T-helper 2 cell treated with Interferon-gamma antibody and Interleukin-4, amounts not matched to agents 100 ng/mL and 5 ng/mL, for 36 hours (primary cell): Measurements from ENCODE around the gene PLCB3. TPM values are rescaled to one million over a fixed set of nuclear protein-coding genes. Genes with fewer than 3 reads are reported as not detected.

ENCODE experiments used
- intact Hi-C: fragments of 100-400 bp; cut with micrococcal nuclease; formaldehyde crosslinking; loops from one replicate; pipeline ENCODE4 v1.15.1; 2023
- total RNA-seq: library from RNA; stranded (reverse); gene quantifications from 2 replicates; pipeline ENCODE4 v1.2.3, GENCODE V29; 2022

Gene PLCB3
- total RNA-seq, 1 donor from 2014 or later, result 12.7 TPM

- intact Hi-C loops, result no loop called here
Measured at GRCh38 chr11:64297699-64298358, 46.5 kb downstream of the PLCB3 start.

GRCh38 chr11:64298966-64299846 is 47.9 kb downstream of the PLCB3 start:
- intact Hi-C loops, result no loop called here

- intact Hi-C loops, result loop anchor here (10.0 kb wide), 2 partner anchors 295 to 445 kb away; partner anchors contain the start of gene RASGRP2
Measured at GRCh38 chr11:64299847-64300648, 48.7 kb downstream of the PLCB3 start, which contains the start of gene CATSPERZ. Gene CATSPERZ (plus strand): TSS chr11:64300358. CDS start chr11:64300411, 53 bp downstream.

GRCh38 chr11:64303109-64304031 is 52.0 kb downstream of the PLCB3 start:
- intact Hi-C loops, result loop anchor here (1.0 to 10.0 kb wide), 3 partner anchors 97 to 441 kb away; partner anchors contain the start of genes FERMT3 and RASGRP2

- intact Hi-C loops, result loop anchor here (1.0 to 10.0 kb wide), 3 partner anchors 98 to 441 kb away; partner anchors contain the start of genes FERMT3 and RASGRP2
Measured at GRCh38 chr11:64304032-64304315, 52.6 kb downstream of the PLCB3 start.

- intact Hi-C loops, result loop anchor here (1.0 to 10.0 kb wide), 11 partner anchors 13 to 440 kb away; partner anchors contain the start of genes DNAJC4, FERMT3, FKBP2 and GPR137
Measured at GRCh38 chr11:64304316-64305072, 53.2 kb downstream of the PLCB3 start.

- intact Hi-C loops, result loop anchor here (1.0 to 10.0 kb wide), 10 partner anchors 12 to 440 kb away; partner anchors contain the start of genes DNAJC4, FKBP2, GPR137 and RASGRP2
Measured at GRCh38 chr11:64305075-64305690, 53.9 kb downstream of the PLCB3 start, which contains the start of gene ESRRA. Gene ESRRA (plus strand): TSS chr11:64305524. CDS start chr11:64307180, 1,656 bp downstream.

GRCh38 chr11:64305691-64306562 is 54.6 kb downstream of the PLCB3 start:
- intact Hi-C loops, result loop anchor here (1.0 to 10.0 kb wide), 10 partner anchors 11 to 439 kb away; partner anchors contain the start of genes DNAJC4, FKBP2, GPR137 and RASGRP2

GRCh38 chr11:64306563-64306875 is 55.2 kb downstream of the PLCB3 start:
- intact Hi-C loops, result loop anchor here (10.0 kb wide), 2 partner anchors 302 to 438 kb away; partner anchors contain the start of gene RASGRP2

- intact Hi-C loops, result loop anchor here (10.0 kb wide), 2 partner anchors 302 to 438 kb away; partner anchors contain the start of gene RASGRP2
Measured at GRCh38 chr11:64306876-64307622, 55.7 kb downstream of the PLCB3 start.

GRCh38 chr11:64307795-64308194 is 56.5 kb downstream of the PLCB3 start:
- intact Hi-C loops, result loop anchor here (10.0 kb wide), 2 partner anchors 303 to 437 kb away; partner anchors contain the start of gene RASGRP2

- intact Hi-C loops, result no loop called here
Measured at GRCh38 chr11:64312947-64313346, 61.6 kb downstream of the PLCB3 start.

- intact Hi-C loops, result no loop called here
Measured at GRCh38 chr11:64313491-64314145, 62.3 kb downstream of the PLCB3 start.

- intact Hi-C loops, result no loop called here
Measured at GRCh38 chr11:64314146-64314804, 62.9 kb downstream of the PLCB3 start.

GRCh38 chr11:64314805-64315561 is 63.7 kb downstream of the PLCB3 start:
- intact Hi-C loops, result no loop called here
